Activated naive CD8-positive, alpha-beta T cell treated with anti-CD3 and anti-CD28 coated beads for 36 hours (primary cell): ENCODE data around the gene PARVG. TPM values are rescaled to one million over a fixed set of nuclear protein-coding genes. Genes with fewer than 3 reads are reported as not detected.

Source experiments
- DNase-seq: peaks from one replicate; pipeline ENCODE4 v3.0.0; 2021
- H3K27ac Mint-ChIP-seq: one replicate; pipeline ENCODE4 v1.8.0; 2022; ENCODE audit warnings: mild to moderate bottlenecking, moderate library complexity, mixed read lengths
- H3K27me3 Mint-ChIP-seq: one replicate; pipeline ENCODE4 v1.8.0; 2022; ENCODE audit warnings: mild to moderate bottlenecking, mixed read lengths
- H3K36me3 Mint-ChIP-seq: one replicate; pipeline ENCODE4 v1.8.0; 2021; ENCODE audit warnings: mild to moderate bottlenecking, mixed read lengths
- H3K4me1 Mint-ChIP-seq: one replicate; pipeline ENCODE4 v1.8.0; 2021; ENCODE audit warnings: mixed read lengths
- H3K4me3 Mint-ChIP-seq: one replicate; pipeline ENCODE4 v1.8.0; 2022; ENCODE audit warnings: mild to moderate bottlenecking, moderate library complexity, mixed read lengths
- H3K9me3 Mint-ChIP-seq: one replicate; pipeline ENCODE4 v1.8.0; 2022; ENCODE audit warnings: mixed read lengths
- total RNA-seq, 2 experiments: library from RNA; stranded (reverse); gene quantifications; one replicate each; pipeline ENCODE4 v1.2.3, GENCODE V29; 2021

PARVG gene
- 10 to 100 TPM; 68.7 to 72.9 TPM for total RNA-seq

DNA sequence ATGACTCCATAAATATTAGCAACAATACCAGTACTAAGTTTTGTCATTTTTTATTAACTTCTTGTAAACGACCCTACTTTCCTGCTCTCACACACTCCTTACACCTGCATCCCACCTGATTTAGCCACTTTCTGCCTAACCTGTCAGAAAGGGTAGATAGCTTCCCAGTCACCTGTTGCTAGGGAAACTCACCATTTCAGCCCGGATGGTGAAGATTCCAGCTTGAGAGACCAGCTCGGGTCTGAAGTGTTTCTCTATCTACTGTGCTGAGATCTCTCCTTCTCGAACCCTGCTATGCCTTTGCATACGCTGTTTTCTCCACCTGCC lies at the start of gene PARVG:
Gene PARVG (plus strand): TSS at position 220 of the 327 bp plus-strand sequence. CDS start 2,405 bp downstream, outside the sequence.
- Mint-ChIP-seq H3K36me3 (peaks cover 13% of the 10 kb centered on the region), H3K9me3 (no peaks in the 10 kb centered on the region), H3K4me3 (peak within 1 kb of the TSS; percentile 97), H3K4me1 (peaks cover 27% of the 10 kb centered on the region), H3K27me3 (no peaks in the 10 kb centered on the region), H3K27ac (peak within 1 kb of the TSS; percentile 92)
- peak; percentile 38 for DNase-seq

DNA sequence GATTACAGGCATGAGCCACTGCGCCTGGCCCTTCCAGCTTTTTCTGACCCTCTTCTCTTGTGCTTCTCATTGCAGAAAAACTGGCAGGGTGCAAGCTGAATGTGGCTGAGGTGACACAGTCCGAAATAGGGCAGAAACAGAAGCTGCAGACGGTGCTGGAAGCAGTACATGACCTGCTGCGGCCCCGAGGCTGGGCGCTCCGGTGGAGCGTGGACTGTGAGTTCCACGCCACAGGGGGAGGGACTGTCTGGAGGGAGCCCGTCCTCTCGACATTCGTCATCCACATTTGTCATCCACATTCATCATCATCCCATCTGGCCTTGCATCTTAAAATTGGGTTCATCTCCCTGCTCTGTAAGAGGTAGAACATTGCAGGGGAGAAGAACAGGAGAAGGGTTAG lies 49.3 kb upstream of the PARVG start:
- Mint-ChIP-seq H3K36me3 (peaks cover 33% of the 10 kb centered on the region), H3K4me3 (no peak overlapping the region), H3K4me1 (peaks cover 2% of the 10 kb centered on the region), H3K27ac (no peak overlapping the region), H3K9me3 (peaks cover 11% of the 10 kb centered on the region), H3K27me3 (no peaks in the 10 kb centered on the region)
- no peak for DNase-seq

- Mint-ChIP-seq H3K4me1 (peaks cover 2% of the 10 kb centered on the region), H3K9me3 (peaks cover 11% of the 10 kb centered on the region), H3K4me3 (no peak overlapping the region), H3K27ac (no peak overlapping the region), H3K27me3 (no peaks in the 10 kb centered on the region), H3K36me3 (peaks cover 33% of the 10 kb centered on the region)
- no peak for DNase-seq
Observed at GRCh38 chr22:44131989-44132685, 48.6 kb upstream of the PARVG start.

DNA sequence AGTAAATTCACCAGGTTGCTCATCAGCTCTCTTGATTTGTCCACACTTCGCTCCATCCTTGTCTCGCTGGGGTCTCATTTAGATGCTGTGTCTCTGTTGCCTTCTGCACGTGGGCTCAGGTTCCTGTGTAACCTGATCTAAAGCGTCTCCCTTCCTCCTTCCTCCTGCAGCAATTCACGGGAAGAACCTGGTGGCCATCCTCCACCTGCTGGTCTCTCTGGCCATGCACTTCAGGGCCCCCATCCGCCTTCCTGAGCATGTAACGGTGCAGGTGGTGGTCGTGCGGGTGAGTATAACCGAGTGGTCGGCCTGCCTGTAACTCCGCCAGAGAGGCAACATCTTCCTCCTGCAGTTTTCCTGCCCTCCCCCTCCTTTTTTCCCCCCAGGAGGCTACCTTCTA lies 48.0 kb upstream of the PARVG start:
- no peaks in the 10 kb centered on the region for H3K27me3 Mint-ChIP-seq
- peaks cover 2% of the 10 kb centered on the region for H3K4me1 Mint-ChIP-seq
- DNase-seq, result no peak
- no peak overlapping the region for H3K4me3 Mint-ChIP-seq
- H3K9me3 Mint-ChIP-seq, result peaks cover 10% of the 10 kb centered on the region
- H3K36me3 Mint-ChIP-seq, result peaks cover 33% of the 10 kb centered on the region
- H3K27ac Mint-ChIP-seq, result no peak overlapping the region

DNA sequence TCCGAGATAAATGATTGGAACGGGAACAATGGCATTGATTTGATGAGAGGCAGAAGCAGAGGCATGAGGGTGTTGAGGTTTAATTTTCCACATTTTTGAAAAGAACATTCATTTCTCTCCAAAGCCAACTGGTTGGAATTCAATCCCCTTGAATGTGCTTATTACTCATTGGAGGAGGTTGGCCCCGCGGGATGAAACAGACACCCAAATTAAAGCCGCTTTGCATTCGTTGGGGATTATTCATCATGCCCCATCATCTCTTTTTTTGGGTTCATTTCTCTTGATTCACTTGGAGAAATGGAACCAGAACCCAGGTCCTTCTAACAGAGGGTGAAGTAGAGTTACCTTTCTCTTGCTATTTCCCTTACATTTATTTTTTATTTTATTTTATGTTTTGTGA lies 47.6 kb upstream of the PARVG start:
- Mint-ChIP-seq H3K9me3 (peaks cover 11% of the 10 kb centered on the region), H3K27me3 (no peaks in the 10 kb centered on the region)
- DNase-seq, result no peak

GRCh38 chr22:44133901-44134571 lies 46.7 kb upstream of the PARVG start:
- Mint-ChIP-seq H3K27ac (no peak overlapping the region), H3K9me3 (peaks cover 11% of the 10 kb centered on the region), H3K4me1 (peaks cover 2% of the 10 kb centered on the region), H3K27me3 (no peaks in the 10 kb centered on the region), H3K4me3 (no peak overlapping the region), H3K36me3 (peaks cover 44% of the 10 kb centered on the region)
- DNase-seq, result no peak

More for the DNA sequence above, 47.6 kb upstream of the PARVG start:
- Mint-ChIP-seq H3K4me1 (peaks cover 2% of the 10 kb centered on the region), H3K4me3 (no peak overlapping the region), H3K27ac (no peak overlapping the region), H3K36me3 (peaks cover 37% of the 10 kb centered on the region)

GRCh38 chr22:44136112-44136511 lies 44.6 kb upstream of the PARVG start:
- Mint-ChIP-seq H3K4me1 (no peaks in the 10 kb centered on the region), H3K27me3 (no peaks in the 10 kb centered on the region), H3K4me3 (no peak overlapping the region), H3K27ac (no peak overlapping the region), H3K9me3 (peaks cover 11% of the 10 kb centered on the region), H3K36me3 (peaks cover 48% of the 10 kb centered on the region)
- no peak for DNase-seq

- no peak for DNase-seq
- Mint-ChIP-seq H3K27ac (no peak overlapping the region), H3K9me3 (peaks cover 11% of the 10 kb centered on the region), H3K4me1 (no peaks in the 10 kb centered on the region), H3K27me3 (no peaks in the 10 kb centered on the region), H3K36me3 (peaks cover 48% of the 10 kb centered on the region), H3K4me3 (no peak overlapping the region)
Observed at GRCh38 chr22:44136786-44137185, 43.9 kb upstream of the PARVG start.

DNA sequence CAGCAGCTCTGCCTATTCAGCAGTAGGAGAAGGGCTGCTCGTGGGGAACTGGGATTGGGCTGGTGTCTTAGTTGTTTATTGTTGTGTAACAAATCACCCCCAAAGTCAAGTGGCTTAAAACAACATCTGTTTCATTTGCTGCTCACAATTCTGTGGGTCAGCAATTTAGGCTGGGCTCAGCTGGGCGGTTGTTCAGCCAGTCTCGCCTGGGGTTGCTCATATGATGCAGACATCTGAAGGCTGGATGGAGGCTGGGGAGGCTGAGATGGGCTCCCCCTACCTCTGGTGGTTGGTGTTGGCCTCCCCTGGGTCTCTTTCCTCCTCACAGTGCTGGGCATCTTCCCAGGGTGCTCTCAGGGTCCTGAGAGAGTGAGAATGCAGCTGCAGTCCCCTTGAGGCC lies 43.3 kb upstream of the PARVG start:
- peaks cover 48% of the 10 kb centered on the region for H3K36me3 Mint-ChIP-seq
- DNase-seq, result no peak
- peaks cover 11% of the 10 kb centered on the region for H3K9me3 Mint-ChIP-seq
- H3K4me1 Mint-ChIP-seq, result no peaks in the 10 kb centered on the region
- no peak overlapping the region for H3K27ac Mint-ChIP-seq
- no peak overlapping the region for H3K4me3 Mint-ChIP-seq
- H3K27me3 Mint-ChIP-seq, result no peaks in the 10 kb centered on the region

- Mint-ChIP-seq H3K4me3 (no peak overlapping the region), H3K27me3 (no peaks in the 10 kb centered on the region), H3K4me1 (no peaks in the 10 kb centered on the region), H3K27ac (no peak overlapping the region), H3K9me3 (peaks cover 11% of the 10 kb centered on the region), H3K36me3 (peaks cover 45% of the 10 kb centered on the region)
- DNase-seq, result no peak
Observed at GRCh38 chr22:44139773-44140172, 41.0 kb upstream of the PARVG start.

- no peaks in the 10 kb centered on the region for H3K4me1 Mint-ChIP-seq
Observed at GRCh38 chr22:44142421-44143104, 38.2 kb upstream of the PARVG start.

GRCh38 chr22:44143105-44143474 lies 37.6 kb upstream of the PARVG start:
- H3K27me3 Mint-ChIP-seq, result no peaks in the 10 kb centered on the region
- no peak overlapping the region for H3K27ac Mint-ChIP-seq
- no peaks in the 10 kb centered on the region for H3K9me3 Mint-ChIP-seq
- H3K4me1 Mint-ChIP-seq, result no peaks in the 10 kb centered on the region
- no peak for DNase-seq
- peaks cover 13% of the 10 kb centered on the region for H3K36me3 Mint-ChIP-seq
- H3K4me3 Mint-ChIP-seq, result no peak overlapping the region

More at GRCh38 chr22:44142421-44143104, 38.2 kb upstream of the PARVG start:
- H3K4me3 Mint-ChIP-seq, result no peak overlapping the region
- no peaks in the 10 kb centered on the region for H3K27me3 Mint-ChIP-seq
- H3K27ac Mint-ChIP-seq, result no peak overlapping the region
- H3K36me3 Mint-ChIP-seq, result peaks cover 18% of the 10 kb centered on the region
- DNase-seq, result no peak
- H3K9me3 Mint-ChIP-seq, result peaks cover 3% of the 10 kb centered on the region

- H3K4me1 Mint-ChIP-seq, result no peaks in the 10 kb centered on the region
- no peak for DNase-seq
- no peaks in the 10 kb centered on the region for H3K9me3 Mint-ChIP-seq
- peaks cover 8% of the 10 kb centered on the region for H3K36me3 Mint-ChIP-seq
- no peak overlapping the region for H3K4me3 Mint-ChIP-seq
- H3K27ac Mint-ChIP-seq, result no peak overlapping the region
- H3K27me3 Mint-ChIP-seq, result no peaks in the 10 kb centered on the region
Observed at GRCh38 chr22:44143579-44143978, 37.1 kb upstream of the PARVG start.

DNA sequence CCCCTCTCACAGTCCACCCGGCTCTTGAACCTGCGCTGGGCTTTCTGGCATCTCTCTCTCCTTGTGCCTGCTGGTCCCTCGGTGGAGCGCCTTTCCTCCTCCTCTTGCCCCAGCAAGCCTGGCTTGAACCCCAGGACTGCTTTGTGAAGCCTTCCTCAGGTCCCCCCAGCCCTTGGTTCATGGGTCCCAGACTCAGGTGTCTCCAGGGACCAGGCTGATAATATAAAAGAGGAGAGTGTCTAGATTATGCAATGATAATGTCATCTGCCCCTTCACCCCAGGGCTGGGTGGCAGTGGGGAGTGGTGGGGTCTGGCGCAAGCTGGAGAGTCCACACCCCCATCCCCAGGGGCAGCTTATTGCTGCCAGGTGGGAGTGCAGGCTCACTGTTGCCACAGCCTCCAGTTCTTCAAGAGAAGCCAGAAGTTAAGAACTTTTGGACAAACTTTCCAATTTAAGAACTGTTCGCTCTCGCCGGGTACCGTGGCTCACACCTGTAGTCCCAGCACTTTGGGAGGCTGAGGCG lies 36.6 kb upstream of the PARVG start:
- Mint-ChIP-seq H3K4me1 (no peaks in the 10 kb centered on the region), H3K27me3 (no peaks in the 10 kb centered on the region), H3K27ac (no peak overlapping the region), H3K36me3 (peaks cover 5% of the 10 kb centered on the region), H3K9me3 (no peaks in the 10 kb centered on the region), H3K4me3 (peak overlapping the region; percentile 35)
- no peak for DNase-seq

DNA sequence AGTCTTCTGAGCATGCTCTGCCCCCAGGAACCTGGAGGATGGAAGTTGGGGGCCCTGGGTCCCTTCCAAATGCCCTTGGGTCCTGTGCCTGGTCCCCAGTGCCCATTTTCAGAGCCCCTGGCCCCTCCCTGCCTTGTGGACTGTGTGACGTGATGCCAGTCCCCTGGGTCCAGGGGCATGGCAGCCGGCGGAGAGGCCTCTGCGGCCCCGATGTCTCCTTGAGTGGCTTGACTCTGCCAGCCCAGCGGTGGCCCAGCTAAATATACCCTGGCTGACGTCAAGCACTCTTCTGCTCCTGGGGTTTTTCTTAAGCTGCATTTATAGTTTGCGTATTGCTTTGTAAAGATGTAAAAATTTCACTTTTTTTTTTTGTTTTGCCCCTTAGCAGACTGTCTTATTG lies 35.2 kb upstream of the PARVG start:
- DNase-seq, result no peak
- Mint-ChIP-seq H3K9me3 (no peaks in the 10 kb centered on the region), H3K4me3 (no peak overlapping the region), H3K27me3 (no peaks in the 10 kb centered on the region), H3K4me1 (no peaks in the 10 kb centered on the region), H3K36me3 (peaks cover 1% of the 10 kb centered on the region), H3K27ac (no peak overlapping the region)
